H9 (cell line): Measurements from ENCODE around the gene MYL6B. TPM values are rescaled to one million over a fixed set of nuclear protein-coding genes. Genes with fewer than 3 reads are reported as not detected.

Experiments
- DNase-seq: peaks from one replicate; pipeline ENCODE4 v3.0.0-alpha.2; 2017
- H2AFZ ChIP-seq: one replicate; pipeline ENCODE4 v1.6.1; 2013; ENCODE audit warnings: mild to moderate bottlenecking, low read length, control low read depth, moderate library complexity
- H2AK5ac ChIP-seq: 2 replicates; pipeline ENCODE4 v1.6.1; 2013; ENCODE audit warnings: low read length, control low read depth, mixed read lengths; ENCODE audit not compliant: insufficient read length
- H2BK120ac ChIP-seq: one replicate; pipeline ENCODE4 v1.6.1; 2013; ENCODE audit warnings: low read depth, mild to moderate bottlenecking, low read length, control low read depth, inconsistent platforms; ENCODE audit not compliant: poor library complexity, severe bottlenecking
- H2BK12ac ChIP-seq: 2 replicates; pipeline ENCODE4 v1.6.1; 2013; ENCODE audit warnings: low read length, control low read depth, mixed read lengths, low read depth; ENCODE audit not compliant: insufficient read length
- H2BK15ac ChIP-seq: 2 replicates; pipeline ENCODE4 v1.6.1; 2013; ENCODE audit warnings: low read depth, low read length, control low read depth
- H2BK20ac ChIP-seq: one replicate; pipeline ENCODE4 v1.6.1; 2013; ENCODE audit warnings: low read depth, mild to moderate bottlenecking, low read length, control low read depth, inconsistent platforms; ENCODE audit not compliant: poor library complexity, severe bottlenecking
- H2BK5ac ChIP-seq: 2 replicates; pipeline ENCODE4 v1.6.1; 2013; ENCODE audit warnings: low read length, control low read depth, mixed read lengths; ENCODE audit not compliant: insufficient read length
- H3K14ac ChIP-seq: 2 replicates; pipeline ENCODE4 v1.6.1; 2013; ENCODE audit warnings: low read length, control low read depth; ENCODE audit not compliant: insufficient read depth
- H3K18ac ChIP-seq: 2 replicates; pipeline ENCODE4 v1.6.1; 2013; ENCODE audit warnings: low read depth, mild to moderate bottlenecking, mixed read lengths, low read length, control low read depth; ENCODE audit not compliant: insufficient read length
- H3K23ac ChIP-seq: 2 replicates; pipeline ENCODE4 v1.6.1; 2013; ENCODE audit warnings: low read length, control low read depth, mixed read lengths, low read depth; ENCODE audit not compliant: insufficient read length
- H3K23me2 ChIP-seq: 2 replicates; pipeline ENCODE4 v1.6.1; 2013; ENCODE audit warnings: low read depth, mild to moderate bottlenecking, mixed read lengths, low read length, control low read depth; ENCODE audit not compliant: insufficient read length, poor library complexity, severe bottlenecking
- H3K27ac ChIP-seq: 2 replicates; pipeline ENCODE4 v1.5.1; 2013; ENCODE audit warnings: low read length, control low read depth, mixed read lengths, low read depth; ENCODE audit not compliant: insufficient read length
- H3K27me3 ChIP-seq: 2 replicates; pipeline ENCODE4 v1.6.1; 2013; ENCODE audit warnings: low read length, control low read depth, inconsistent platforms; ENCODE audit not compliant: insufficient read depth
- H3K4ac ChIP-seq: 2 replicates; pipeline ENCODE4 v1.6.1; 2013; ENCODE audit warnings: low read depth, mild to moderate bottlenecking, control low read depth, inconsistent platforms, low read length, moderate library complexity
- H3K4me1 ChIP-seq: 2 replicates; pipeline ENCODE4 v1.6.1; 2013; ENCODE audit warnings: low read length, control low read depth, inconsistent platforms; ENCODE audit not compliant: insufficient read depth
- H3K4me2 ChIP-seq: 2 replicates; pipeline ENCODE4 v1.6.1; 2013; ENCODE audit warnings: low read length, control low read depth, mixed read lengths; ENCODE audit not compliant: insufficient read length, insufficient read depth
- H3K56ac ChIP-seq: 2 replicates; pipeline ENCODE4 v1.6.1; 2013; ENCODE audit warnings: low read depth, mild to moderate bottlenecking, mixed read lengths, low read length, control low read depth; ENCODE audit not compliant: insufficient read length
- H3K79me1 ChIP-seq: 2 replicates; pipeline ENCODE4 v1.6.1; 2013; ENCODE audit warnings: low read depth, mild to moderate bottlenecking, moderate library complexity, low read length, control low read depth, inconsistent platforms; ENCODE audit not compliant: insufficient read depth, poor library complexity, severe bottlenecking
- H3K79me2 ChIP-seq: 2 replicates; pipeline ENCODE4 v1.6.1; 2013; ENCODE audit warnings: low read length, control low read depth, inconsistent platforms; ENCODE audit not compliant: insufficient read depth
- H3K9ac ChIP-seq: 2 replicates; pipeline ENCODE4 v1.6.1; 2013; ENCODE audit warnings: low read length, control low read depth, mixed read lengths; ENCODE audit not compliant: insufficient read length; ENCODE audit errors: extremely low read depth
- H3K9me3 ChIP-seq: one replicate; pipeline ENCODE4 v1.6.1; 2013; ENCODE audit warnings: low read depth, low read length, inconsistent platforms; ENCODE audit not compliant: control insufficient read depth
- H3T11ph ChIP-seq: one replicate; pipeline ENCODE4 v1.6.1; 2013; ENCODE audit warnings: mild to moderate bottlenecking, low read length, control low read depth, inconsistent platforms
- H4K20me1 ChIP-seq: one replicate; pipeline ENCODE4 v1.6.1; 2013; ENCODE audit not compliant: control insufficient read depth, insufficient read length, insufficient read depth
- H4K5ac ChIP-seq: 2 replicates; pipeline ENCODE4 v1.6.1; 2013; ENCODE audit warnings: low read depth, mild to moderate bottlenecking, mixed read lengths, low read length, control low read depth; ENCODE audit not compliant: insufficient read length
- H4K8ac ChIP-seq: replicated peaks from 2 replicates; pipeline ENCODE4 v1.6.1; 2013; ENCODE audit warnings: low read length, control low read depth, mixed read lengths, low read depth; ENCODE audit not compliant: insufficient read length
- H4K91ac ChIP-seq: 2 replicates; pipeline ENCODE4 v1.6.1; 2013; ENCODE audit warnings: low read depth, mild to moderate bottlenecking, moderate library complexity, mixed read lengths, low read length, control low read depth; ENCODE audit not compliant: insufficient read length
- H3K27ac Mint-ChIP-seq, 3 experiments: 2 replicates in 2 of 3; 3 replicates in 1 of 3; pipeline ENCODE4 v1.8.0; 2020 to 2021; ENCODE audit warnings: mixed read lengths in 3 of 3, mild to moderate bottlenecking in 1 of 3, moderate library complexity in 1 of 3
- H3K27me3 Mint-ChIP-seq: 2 replicates; pipeline ENCODE4 v1.8.0; 2021; ENCODE audit warnings: low read depth, mild to moderate bottlenecking, moderate library complexity, mixed read lengths
- H3K36me3 Mint-ChIP-seq, 3 experiments: 2 replicates in 2 of 3; 3 replicates in 1 of 3; pipeline ENCODE4 v1.8.0; 2020 to 2021; ENCODE audit warnings: low read depth in 3 of 3, mixed read lengths in 3 of 3; ENCODE audit not compliant: insufficient read depth in 1 of 3
- H3K4me1 Mint-ChIP-seq, 2 experiments: 2 replicates each; pipeline ENCODE4 v1.8.0; 2020; ENCODE audit warnings: mixed read lengths in 2 of 2
- H3K4me3 Mint-ChIP-seq, 2 experiments: 2 replicates in 1 of 2; 3 replicates in 1 of 2; pipeline ENCODE4 v1.8.0; 2020 to 2021; ENCODE audit warnings: mild to moderate bottlenecking in 2 of 2, mixed read lengths in 2 of 2, moderate library complexity in 1 of 2
- H3K9me3 Mint-ChIP-seq, 2 experiments: 2 replicates in 1 of 2; 3 replicates in 1 of 2; pipeline ENCODE4 v1.8.0; 2020; ENCODE audit warnings: mild to moderate bottlenecking in 2 of 2, mixed read lengths in 2 of 2, moderate library complexity in 1 of 2
- CTCF ChIP-seq: fragments of 200-600 bp; sonication (generic); conservative IDR thresholded peaks from 3 replicates; pipeline ENCODE4 v1.8.0; 2021; ENCODE audit warnings: antibody characterized with exemption, mild to moderate bottlenecking
- WGBS: extraction: QIAGEN DNeasy Blood & Tissue Kit; methylation state at CpG from one replicate; pipeline ENCODE4 v1.1.7; 2013; ENCODE audit warnings: missing lambda C conversion rate, low lambda C conversion rate, mixed read lengths; ENCODE audit not compliant: insufficient read length; ENCODE audit errors: extremely low coverage; 5-methylcytosine and 5-hydroxymethylcytosine counted together
- total RNA-seq: library from RNA; stranded (reverse); gene quantifications from 2 replicates; pipeline ENCODE4 v1.2.1, GENCODE V29; 2021

Gene MYL6B
- total RNA-seq, 1 experiment from 2014 or later = 165 TPM

DNA sequence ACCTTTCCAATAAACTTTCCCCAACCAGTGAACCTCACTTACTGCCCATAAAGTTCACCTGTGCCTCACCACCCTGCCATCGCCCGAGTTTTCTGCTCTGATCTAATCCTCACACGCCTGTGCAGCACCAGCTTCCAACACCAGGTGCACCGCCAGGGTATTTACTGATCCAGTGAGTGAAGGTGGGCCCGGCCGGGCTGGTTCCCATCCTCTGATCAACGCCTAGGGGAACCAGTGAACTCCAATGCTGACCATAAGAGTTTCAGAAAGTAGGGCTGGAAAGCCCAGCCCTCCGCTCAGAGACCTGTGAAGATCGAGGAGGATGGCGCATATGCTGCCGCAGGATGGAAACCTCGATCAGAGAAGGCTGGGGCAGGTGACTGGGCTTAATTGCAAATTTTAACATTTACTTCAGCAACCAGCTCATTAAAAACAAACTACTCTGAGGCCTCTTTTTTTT, 685 bp upstream of the MYL6B start:
- H2BK5ac ChIP-seq = no peak overlapping the region
- H2AFZ ChIP-seq = no peak overlapping the region
- peak overlapping the region; percentile 69 for H3K9ac ChIP-seq
- no peak overlapping the region for H2BK15ac ChIP-seq
- peak overlapping the region; percentile 83 for H3K4me2 ChIP-seq
- WGBS = no CpG with 5 or more reads among the region's 12 CpGs
- H3K79me1 ChIP-seq = no peaks in the 10 kb centered on the region
- H3K4ac ChIP-seq = no peak overlapping the region; the same call in 1 of the 2 replicates
- H3K4me3 Mint-ChIP-seq = peak overlapping the region; percentile 90 to 95
- no peak overlapping the region for H4K8ac ChIP-seq
- no peaks in the 10 kb centered on the region for H4K20me1 ChIP-seq
- no peak overlapping the region for H2BK12ac ChIP-seq
- H2AK5ac ChIP-seq = no peak overlapping the region
- peak overlapping the region; percentile 49; the same call in 1 of the 2 replicates for H3K14ac ChIP-seq
- no peak overlapping the region for H2BK20ac ChIP-seq
- H4K91ac ChIP-seq = no peak overlapping the region
- peak overlapping the region; percentile 63 for H2BK120ac ChIP-seq
- H3K18ac ChIP-seq = no peak overlapping the region
- TF ChIP-seq CTCF = peak; percentile 66
- H3K23ac ChIP-seq = no peak overlapping the region
- H3T11ph ChIP-seq = no peak overlapping the region
- 0 out of 2 replicates have a peak, but pooled peaks cover 2% of the 10 kb centered on the region for H3K4me1 ChIP-seq
- peak; percentile 83 for DNase-seq
- H3K4me1 Mint-ChIP-seq = peaks cover 22 to 27% of the 10 kb centered on the region in 2 experiments
- H3K56ac ChIP-seq = no peak overlapping the region
- no peak overlapping the region for H4K5ac ChIP-seq
- H3K27ac ChIP-seq = no peak overlapping the region
- peaks cover 15 to 27% (median 22%) of the 10 kb centered on the region in 3 experiments; a peak in 6 of 7 replicates for H3K36me3 Mint-ChIP-seq
- no peaks in the 10 kb centered on the region; the same call in 1 of the 2 replicates for H3K79me2 ChIP-seq
- no peaks in the 10 kb centered on the region for H3K27me3 ChIP-seq
- peak overlapping the region; percentile 94 to 99 (median 94); a peak in 6 of 7 replicates for H3K27ac Mint-ChIP-seq
- H3K9me3 ChIP-seq = no peaks in the 10 kb centered on the region
- peaks cover 10% of the 10 kb centered on the region for H3K23me2 ChIP-seq
- H3K9me3 Mint-ChIP-seq = no peaks in the 10 kb centered on the region; a peak in 1 of 5 replicates
- no peaks in the 10 kb centered on the region for H3K27me3 Mint-ChIP-seq
